ENCODE results near the gene PPIL4.

PPIL4 gene

DNA sequence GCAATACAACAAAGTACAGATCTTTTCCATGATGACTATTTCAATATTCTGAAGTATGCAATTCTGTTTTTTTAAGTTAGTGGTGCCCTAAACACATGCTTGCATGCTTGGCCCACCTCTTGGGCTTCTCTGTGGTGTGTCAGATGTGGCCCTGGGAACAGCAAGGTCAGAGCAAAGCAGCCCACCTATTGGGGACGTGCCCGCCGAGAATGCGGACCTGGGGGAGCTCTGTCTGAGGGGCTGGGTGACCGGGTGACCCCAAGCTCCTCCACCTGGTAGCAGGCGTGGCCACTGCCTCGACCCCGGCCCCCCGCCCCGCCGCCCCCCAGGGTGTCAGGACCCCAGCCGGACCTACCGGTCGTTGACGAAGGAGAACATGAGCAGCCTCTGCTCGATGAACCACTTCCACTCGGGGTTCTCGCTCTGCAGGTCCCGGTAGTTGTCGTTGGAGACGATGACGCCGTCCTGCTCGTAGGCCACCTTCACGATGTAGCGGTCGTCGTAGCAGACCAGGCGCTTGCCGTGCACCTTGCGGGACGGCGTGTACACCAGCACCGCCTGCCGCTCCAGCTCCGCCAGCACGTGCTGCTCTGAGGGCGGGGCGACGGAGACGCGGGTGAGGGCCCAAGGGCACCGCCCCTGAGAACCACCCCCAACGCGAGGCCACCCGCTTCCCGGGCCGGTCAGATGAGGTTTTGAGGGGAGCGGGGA is 89.4 kb downstream of the PPIL4 start:
- DNase-seq, result no peak

GRCh38 chr6:149455031-149455732 is 90.7 kb downstream of the PPIL4 start:
- DNase-seq, result no peak
